Spinal cord (tissue), 10 donors: ENCODE results near the gene EEA1. TPM values are rescaled to one million over a fixed set of nuclear protein-coding genes. Genes with fewer than 3 reads are reported as not detected.
A peak's percentile ranks its signal among the peaks of the same experiment; 100 is the strongest.

Experiments used
- DNase-seq, 6 donors: peaks; one replicate each; pipeline versions ENCODE4 v3.0.0 to v3.0.0-alpha.2; 2013 to 2015; ENCODE audit warnings: low spot score in 6 of 6, low read depth in 4 of 6
- H3K27ac ChIP-seq: one replicate; pipeline ENCODE4 v1.5.1; 2013; ENCODE audit warnings: low read depth, low read length, control low read depth
- H3K27me3 ChIP-seq: one replicate; pipeline ENCODE4 v1.6.1; 2013; ENCODE audit warnings: low read length; ENCODE audit not compliant: control insufficient read depth, insufficient read depth
- H3K36me3 ChIP-seq: one replicate; pipeline ENCODE4 v1.6.1; 2013; ENCODE audit warnings: low read length; ENCODE audit not compliant: control insufficient read depth, insufficient read depth
- H3K4me1 ChIP-seq: one replicate; pipeline ENCODE4 v1.6.1; 2013; ENCODE audit warnings: low read length; ENCODE audit not compliant: control insufficient read depth, insufficient read depth
- H3K4me3 ChIP-seq: one replicate; pipeline ENCODE4 v1.5.1; 2013; ENCODE audit warnings: low read depth, low read length, control low read depth
- H3K9me3 ChIP-seq: one replicate; pipeline ENCODE4 v1.6.1; 2013; ENCODE audit warnings: low read length; ENCODE audit not compliant: control insufficient read depth, insufficient read depth
- WGBS: methylation state at CpG from one replicate; pipeline ENCODE4 v1.1.5; 2013; ENCODE audit warnings: missing lambda C conversion rate; ENCODE audit not compliant: insufficient coverage; 5-methylcytosine and 5-hydroxymethylcytosine counted together
- polyA plus RNA-seq, 2 donors: library from polyadenylated mRNA; unstranded; fragments of 120-200 nt; gene quantifications; one replicate each; pipeline ENCODE4 v1.2.1, GENCODE V29; 2013; ENCODE audit not compliant: insufficient read length in 2 of 2
- total RNA-seq, 2 donors: library from RNA; depleted of rRNA in 1 of 2; stranded (reverse); fragments of 120-200 nt in 1 of 2; fragments of >200 nt in 1 of 2; gene quantifications; one replicate each; pipeline versions ENCODE4 v1.2.3 to v1.2.4, GENCODE V29; 2013 to 2014
- donor health status: healthy.

The EEA1 gene
- total and polyA plus RNA-seq, 4 donors: 10.4 to 31.9 (median 19.4) TPM

- H3K4me1 ChIP-seq: no peaks in the 10 kb centered on the region
- H3K27me3 ChIP-seq: no peaks in the 10 kb centered on the region
- no peak overlapping the region for H3K27ac ChIP-seq
- DNase-seq: no peak
- H3K36me3 ChIP-seq: peaks cover 2% of the 10 kb centered on the region
- no peak overlapping the region for H3K4me3 ChIP-seq
- no CpG with 5 or more reads among the region's 1 CpG for WGBS
- no peaks in the 10 kb centered on the region for H3K9me3 ChIP-seq
Observed at GRCh38 chr12:92844151-92844763, 84.8 kb downstream of the EEA1 start.

GRCh38 chr12:92829686-92830282 lies 99.3 kb downstream of the EEA1 start:
- 83% methylated on average over 1 of the region's 7 CpGs for WGBS

GRCh38 chr12:92828565-92828964 lies 100.5 kb downstream of the EEA1 start:
- no peak for DNase-seq
- Histone ChIP-seq H3K4me3 (no peak overlapping the region), H3K27ac (no peak overlapping the region), H3K27me3 (no peaks in the 10 kb centered on the region), H3K4me1 (no peaks in the 10 kb centered on the region), H3K36me3 (peaks cover 11% of the 10 kb centered on the region), H3K9me3 (no peaks in the 10 kb centered on the region)
- WGBS: 97% methylated on average over 3 of the region's 4 CpGs

More at GRCh38 chr12:92829686-92830282, 99.3 kb downstream of the EEA1 start:
- Histone ChIP-seq H3K27ac (no peak overlapping the region), H3K4me1 (no peaks in the 10 kb centered on the region), H3K9me3 (no peaks in the 10 kb centered on the region), H3K4me3 (no peak overlapping the region), H3K27me3 (no peaks in the 10 kb centered on the region), H3K36me3 (peaks cover 8% of the 10 kb centered on the region)
- no peak for DNase-seq

GRCh38 chr12:92827836-92828431 lies 101.2 kb downstream of the EEA1 start:
- DNase-seq: peak in 3 of 6 donors; percentile 3 to 57 (median 25)
- no CpG with 5 or more reads among the region's 4 CpGs for WGBS

GRCh38 chr12:92821142-92821541 lies 108.0 kb downstream of the EEA1 start:
- Histone ChIP-seq H3K4me3 (no peak overlapping the region), H3K36me3 (peaks cover 7% of the 10 kb centered on the region), H3K4me1 (no peaks in the 10 kb centered on the region), H3K9me3 (peaks cover 2% of the 10 kb centered on the region), H3K27me3 (no peaks in the 10 kb centered on the region), H3K27ac (no peak overlapping the region)
- DNase-seq: no peak
- WGBS: 94% methylated on average over 3 of the region's 3 CpGs

More at GRCh38 chr12:92827836-92828431, 101.2 kb downstream of the EEA1 start:
- no peak overlapping the region for H3K4me3 ChIP-seq
- H3K27ac ChIP-seq: no peak overlapping the region
- H3K9me3 ChIP-seq: no peaks in the 10 kb centered on the region
- H3K36me3 ChIP-seq: peaks cover 11% of the 10 kb centered on the region
- H3K4me1 ChIP-seq: no peaks in the 10 kb centered on the region
- no peaks in the 10 kb centered on the region for H3K27me3 ChIP-seq

- no CpG with 5 or more reads among the region's 2 CpGs for WGBS
- peaks cover 2% of the 10 kb centered on the region for H3K9me3 ChIP-seq
- no peak for DNase-seq
- H3K4me1 ChIP-seq: no peaks in the 10 kb centered on the region
- H3K27ac ChIP-seq: no peak overlapping the region
- no peak overlapping the region for H3K4me3 ChIP-seq
- H3K27me3 ChIP-seq: no peaks in the 10 kb centered on the region
- H3K36me3 ChIP-seq: peaks cover 3% of the 10 kb centered on the region
Observed at GRCh38 chr12:92814584-92814983, 114.5 kb downstream of the EEA1 start.

- Histone ChIP-seq H3K27me3 (no peaks in the 10 kb centered on the region), H3K27ac (no peak overlapping the region), H3K4me3 (no peak overlapping the region), H3K9me3 (peaks cover 1% of the 10 kb centered on the region), H3K36me3 (peaks cover 2% of the 10 kb centered on the region), H3K4me1 (no peaks in the 10 kb centered on the region)
- no peak for DNase-seq
- no CpG with 5 or more reads among the region's 4 CpGs for WGBS
Observed at GRCh38 chr12:92810370-92810769, 118.7 kb downstream of the EEA1 start.

- 100% methylated on average over 1 of the region's 1 CpG for WGBS
Observed at GRCh38 chr12:92803903-92804302, 125.2 kb downstream of the EEA1 start.

GRCh38 chr12:92802906-92803305 lies 126.2 kb downstream of the EEA1 start:
- no CpG with 5 or more reads among the region's 3 CpGs for WGBS
- no peak overlapping the region for H3K27ac ChIP-seq
- peaks cover 3% of the 10 kb centered on the region for H3K36me3 ChIP-seq
- H3K27me3 ChIP-seq: no peaks in the 10 kb centered on the region
- no peak overlapping the region for H3K4me3 ChIP-seq
- DNase-seq: peak in 1 of 6 donors; percentile 8
- peaks cover 1% of the 10 kb centered on the region for H3K9me3 ChIP-seq
- no peaks in the 10 kb centered on the region for H3K4me1 ChIP-seq

More at GRCh38 chr12:92803903-92804302, 125.2 kb downstream of the EEA1 start:
- Histone ChIP-seq H3K27ac (no peak overlapping the region), H3K9me3 (peaks cover 1% of the 10 kb centered on the region), H3K4me3 (no peak overlapping the region), H3K36me3 (peaks cover 2% of the 10 kb centered on the region), H3K4me1 (no peaks in the 10 kb centered on the region), H3K27me3 (no peaks in the 10 kb centered on the region)
- DNase-seq: no peak

GRCh38 chr12:92796650-92797049 lies 132.4 kb downstream of the EEA1 start:
- Histone ChIP-seq H3K27ac (no peak overlapping the region), H3K27me3 (no peaks in the 10 kb centered on the region), H3K9me3 (no peaks in the 10 kb centered on the region), H3K4me3 (no peak overlapping the region), H3K36me3 (peaks cover 3% of the 10 kb centered on the region), H3K4me1 (no peaks in the 10 kb centered on the region)
- no peak for DNase-seq
